HL-60/S4 treated with retinoic acid at 250 ng/mL for 4 days and 3 days (cell line): ENCODE data around the gene UBL7.

Source experiments
- in situ Hi-C: fragments of 300-500 bp; cut with MboI; formaldehyde crosslinking; loops from 2 replicates; pipeline ENCODE4 v1.7.0; 2022; ENCODE audit warnings: low sequenced_read_pairs

The UBL7 gene

DNA sequence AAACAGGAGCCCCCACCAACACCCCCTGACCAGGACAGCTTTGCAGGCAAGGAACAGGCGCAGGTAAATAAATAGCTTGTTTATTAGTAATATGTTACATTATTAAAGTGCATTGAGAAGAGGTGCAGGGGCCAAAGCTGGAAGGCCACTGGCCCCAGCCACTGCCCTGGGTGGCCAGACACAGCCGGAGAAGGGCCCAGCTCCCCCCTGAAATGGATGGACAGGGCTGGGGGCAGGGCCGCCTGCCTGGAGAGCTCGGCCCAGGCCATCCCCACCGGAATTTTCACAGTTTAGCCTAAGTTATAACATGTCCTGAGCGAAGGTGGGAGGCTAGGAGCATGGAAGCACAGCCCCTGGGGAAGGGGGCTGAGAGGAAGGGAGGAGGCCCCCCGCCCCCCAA is 51.7 kb downstream of the UBL7 start:
- in situ Hi-C loops = no loop called here

DNA sequence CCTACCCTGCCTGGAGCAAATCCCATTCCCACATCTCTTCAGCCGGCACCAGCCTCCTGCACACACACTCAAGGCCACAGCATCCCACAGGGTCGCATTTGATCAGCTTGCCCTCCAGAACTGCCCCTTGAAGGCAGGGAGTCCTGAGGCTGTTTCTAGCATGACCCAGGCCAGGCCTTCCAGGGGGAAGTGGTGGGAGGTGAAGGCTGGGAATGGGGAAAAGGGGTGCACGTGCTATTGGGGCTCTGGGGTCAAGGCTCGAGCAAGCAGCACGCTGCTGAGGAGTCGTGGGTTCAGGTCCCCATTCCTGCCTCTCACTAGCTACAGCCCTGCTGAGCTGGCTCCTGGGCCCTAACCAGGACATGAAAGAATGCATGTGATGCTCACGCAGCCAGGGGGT is 52.1 kb downstream of the UBL7 start:
- in situ Hi-C loops = no loop called here

DNA sequence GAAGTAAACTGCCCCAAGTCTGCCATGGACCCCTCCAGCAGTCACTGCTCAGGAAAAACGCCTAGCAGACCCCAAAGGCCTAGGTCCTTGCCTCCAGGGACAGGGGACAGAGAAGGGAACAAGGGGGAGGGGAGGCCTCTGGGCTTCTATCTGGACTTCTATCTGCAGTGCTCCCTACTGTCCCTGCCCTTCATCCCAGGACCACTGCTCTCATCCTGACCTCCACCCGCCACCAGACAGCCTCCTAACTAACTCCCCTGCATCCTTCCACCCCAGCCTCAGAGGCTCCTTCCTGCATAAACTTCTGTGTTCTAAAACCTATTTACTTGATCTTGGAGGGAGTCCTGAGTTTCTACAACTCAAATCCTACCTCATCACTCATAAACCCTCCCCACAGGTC is 52.6 kb downstream of the UBL7 start:
- in situ Hi-C loops = no loop called here

DNA sequence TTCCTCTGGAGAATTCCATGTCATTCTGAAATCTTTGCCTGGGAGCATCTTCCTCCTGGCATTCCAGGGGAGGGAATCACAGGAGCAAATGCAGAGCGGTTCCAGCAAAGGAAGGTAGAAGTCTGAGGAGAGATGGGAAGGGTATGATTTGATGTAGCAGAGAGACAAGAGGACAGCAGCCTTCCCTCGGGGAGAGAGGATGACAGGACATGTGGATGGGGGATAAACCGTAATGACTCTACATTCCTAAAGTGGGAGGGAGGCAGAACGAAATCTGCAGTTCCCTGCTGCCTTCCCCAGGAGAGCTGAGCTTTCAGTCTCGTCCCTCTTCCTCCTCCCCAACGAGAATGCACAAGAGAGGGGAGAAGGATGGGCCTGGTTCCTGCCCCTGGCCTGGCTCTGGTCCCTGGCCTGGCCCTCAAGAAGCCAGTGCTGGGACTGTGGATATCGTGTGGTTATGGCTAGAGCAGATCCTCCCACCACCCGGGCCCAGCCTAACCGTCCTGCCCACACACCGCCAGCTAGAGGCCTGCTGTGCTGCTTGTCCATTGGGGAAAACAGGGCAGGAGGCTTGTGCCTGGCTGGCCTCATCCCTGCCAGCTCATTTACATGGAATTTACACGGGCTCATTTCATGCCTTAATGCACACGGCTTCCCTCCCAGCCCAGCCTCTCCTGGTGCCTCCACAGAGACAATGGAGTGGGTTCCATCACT is 53.8 kb downstream of the UBL7 start:
- in situ Hi-C loops = no loop called here

DNA sequence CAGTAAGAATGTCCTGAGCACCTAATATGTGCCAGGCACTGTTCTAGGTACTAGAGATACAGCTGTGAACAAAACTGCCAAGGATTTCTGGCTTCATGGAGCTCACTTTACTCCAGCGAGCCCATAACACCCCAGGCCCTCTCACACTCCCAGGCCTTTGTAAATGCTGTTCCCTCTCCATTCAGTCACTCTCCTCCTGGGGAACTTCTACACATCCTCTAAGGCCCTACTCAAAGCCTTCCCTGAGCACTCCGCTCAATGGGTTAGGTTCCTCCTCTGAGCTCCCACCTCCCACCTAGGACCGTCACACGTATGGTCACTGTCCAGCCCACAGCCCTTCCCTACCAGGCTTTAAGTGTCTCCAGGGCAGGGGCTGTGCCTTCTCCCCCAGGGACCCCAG is 54.4 kb downstream of the UBL7 start:
- in situ Hi-C loops = no loop called here

DNA sequence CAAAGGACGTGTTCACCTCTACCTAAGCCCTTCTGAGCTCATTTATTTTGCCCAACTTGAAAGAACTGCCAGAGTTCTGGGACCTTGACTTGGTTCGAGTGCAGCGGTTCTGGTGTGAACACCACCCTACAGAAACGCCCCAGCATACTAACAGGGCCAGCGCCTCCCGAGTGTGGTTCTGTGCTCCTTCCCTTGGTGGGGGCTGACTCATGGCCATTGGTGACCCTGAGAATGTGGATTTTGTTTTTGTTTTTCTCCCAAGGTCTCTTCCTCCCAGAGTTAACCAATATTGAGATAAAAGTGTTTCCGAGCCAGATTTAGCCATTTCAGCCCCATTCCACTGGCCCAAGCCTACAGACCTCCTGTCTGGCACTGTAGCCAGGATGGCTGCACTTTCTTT is 55.1 kb downstream of the UBL7 start:
- in situ Hi-C loops = no loop called here

DNA sequence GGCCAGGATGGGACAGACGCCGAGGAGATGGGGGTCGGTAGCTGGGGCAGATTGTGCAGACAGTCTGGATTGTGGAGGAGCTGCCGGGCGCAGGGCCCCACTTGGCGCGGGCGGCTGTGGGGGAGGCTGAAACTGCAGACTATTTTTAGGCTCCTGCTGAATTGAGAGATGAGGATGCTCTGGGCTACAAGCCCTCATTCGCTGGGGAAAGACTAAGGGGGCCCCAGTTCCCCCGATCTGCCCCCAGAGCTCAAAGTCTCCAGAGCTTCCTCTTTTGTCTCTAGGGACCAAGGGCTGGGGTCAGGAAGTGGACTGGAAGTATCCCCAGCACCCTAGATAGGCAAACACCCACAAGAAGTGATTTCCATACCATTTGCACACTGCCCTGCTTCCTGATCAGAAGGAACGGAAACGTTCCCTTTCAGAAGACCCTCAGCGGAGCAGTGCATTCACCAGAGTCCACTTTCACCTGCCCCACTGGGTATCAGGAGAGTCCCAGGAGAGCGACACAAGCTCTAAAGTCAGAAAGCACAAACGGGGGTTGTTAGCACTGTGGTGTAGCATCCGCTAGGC is 56.9 kb downstream of the UBL7 start:
- in situ Hi-C loops = no loop called here

DNA sequence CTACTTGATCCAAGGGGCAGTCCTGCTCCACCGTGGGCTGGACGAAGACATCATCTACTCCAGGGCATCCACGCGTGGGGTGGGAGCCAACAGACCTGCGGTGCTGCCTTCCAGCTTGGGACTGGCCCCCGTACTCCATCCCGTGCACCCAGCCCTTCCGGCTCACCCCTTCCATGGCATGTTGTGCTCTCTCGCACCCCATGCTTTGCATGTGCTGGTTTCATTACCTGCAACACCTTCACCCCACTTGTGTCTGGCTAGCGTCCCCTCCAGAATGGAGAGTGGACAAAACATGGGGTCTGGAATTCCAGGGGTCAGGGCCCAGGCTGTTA is 57.4 kb downstream of the UBL7 start:
- in situ Hi-C loops = no loop called here

DNA sequence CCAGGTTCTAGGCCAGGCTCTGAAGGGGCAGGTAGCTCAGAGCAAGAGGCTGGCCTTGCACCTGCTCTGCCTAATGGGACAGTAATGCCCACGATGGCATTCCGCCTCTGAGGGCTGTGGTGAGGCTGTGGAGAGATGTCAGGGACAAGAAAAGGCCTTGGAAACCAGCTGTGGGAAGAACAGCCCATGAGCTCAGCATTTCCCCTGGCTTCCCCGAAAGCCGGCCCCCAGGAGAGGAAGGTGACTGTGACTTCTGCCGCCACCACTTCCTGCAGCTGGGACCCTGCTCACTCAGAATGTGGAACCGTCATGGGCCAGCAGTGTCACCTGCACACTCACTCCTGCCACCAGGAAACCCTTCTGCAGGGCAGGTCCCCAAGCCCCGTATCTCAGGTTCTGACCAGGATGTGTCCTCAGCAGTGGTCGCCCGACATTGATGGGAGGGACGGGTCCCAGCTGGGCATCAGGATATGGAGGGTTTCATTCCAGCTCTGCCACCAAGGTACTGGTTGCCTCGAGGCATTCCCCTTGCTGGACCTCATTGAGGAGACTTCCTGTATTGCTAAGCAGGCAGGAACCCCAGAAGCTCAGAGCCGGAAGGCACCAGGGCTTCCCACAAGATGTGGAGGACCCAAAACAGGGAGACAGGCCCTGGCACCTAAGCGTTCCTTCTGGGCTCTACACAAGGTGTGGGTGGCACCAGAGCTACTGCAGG is 57.9 kb downstream of the UBL7 start:
- in situ Hi-C loops = no loop called here

DNA sequence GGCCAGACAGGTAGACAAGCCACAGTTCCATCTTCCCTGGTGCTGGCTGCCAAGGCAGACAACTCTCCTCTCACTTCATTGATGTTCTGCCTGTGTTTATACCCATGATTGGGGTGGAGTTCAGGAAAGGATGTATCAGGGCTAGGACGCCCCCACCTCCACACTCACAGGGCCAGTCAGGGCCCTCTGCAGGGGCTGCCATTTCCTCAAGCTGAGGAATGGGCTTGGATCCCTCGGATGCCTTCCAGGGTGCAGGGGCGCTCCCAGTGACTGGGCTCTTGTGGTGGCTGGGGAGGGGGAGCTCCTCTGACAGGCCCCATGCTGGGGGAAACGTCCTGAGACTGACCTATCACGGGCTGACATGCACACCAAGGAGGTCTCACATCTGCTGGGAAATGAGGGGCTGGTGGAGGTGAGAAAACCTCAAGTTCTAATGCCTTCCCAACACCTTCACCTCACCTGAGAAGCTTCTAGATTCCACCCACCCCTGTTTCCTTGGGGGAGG is 58.6 kb downstream of the UBL7 start:
- in situ Hi-C loops = no loop called here

DNA sequence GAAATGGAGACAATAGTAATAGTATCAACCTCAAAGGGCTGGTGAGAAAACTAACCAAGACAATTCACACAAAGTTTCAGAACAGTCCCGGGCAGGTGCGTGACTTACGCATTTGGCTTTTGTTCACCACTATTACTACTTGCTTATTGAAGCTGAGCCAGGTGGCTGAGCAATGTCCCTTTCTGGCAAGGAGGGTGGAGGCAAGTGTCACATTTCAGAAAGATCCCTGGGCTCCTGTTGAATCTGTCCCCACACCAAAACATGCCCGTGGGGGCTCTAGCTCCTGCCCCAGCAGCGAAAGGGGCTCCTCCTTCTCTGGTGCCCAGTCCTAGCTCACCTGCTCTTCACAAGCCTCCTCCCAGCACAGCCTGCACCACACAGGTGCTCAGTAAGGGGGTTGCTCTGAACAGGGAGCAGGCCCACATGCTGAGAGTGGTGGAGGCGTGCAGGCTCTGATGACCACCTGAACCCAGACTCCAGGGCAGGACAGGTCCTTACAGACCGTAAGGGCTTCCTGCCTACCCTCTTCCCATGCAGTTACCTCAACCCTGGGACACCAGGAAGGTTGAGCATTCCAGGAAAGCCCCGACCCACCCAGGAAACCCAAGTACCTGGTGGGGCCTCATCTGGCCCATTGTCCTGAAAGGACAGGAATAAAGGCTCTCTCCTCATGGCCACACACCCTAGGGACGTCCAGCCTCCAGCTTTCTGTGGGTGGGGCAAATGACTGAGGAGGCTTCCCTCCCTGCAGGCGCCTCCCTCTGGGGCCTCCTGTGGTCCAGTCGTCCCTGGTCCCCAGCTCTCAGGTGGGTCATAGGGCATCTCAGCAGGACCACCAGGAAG is 59.8 kb downstream of the UBL7 start:
- in situ Hi-C loops = no loop called here

DNA sequence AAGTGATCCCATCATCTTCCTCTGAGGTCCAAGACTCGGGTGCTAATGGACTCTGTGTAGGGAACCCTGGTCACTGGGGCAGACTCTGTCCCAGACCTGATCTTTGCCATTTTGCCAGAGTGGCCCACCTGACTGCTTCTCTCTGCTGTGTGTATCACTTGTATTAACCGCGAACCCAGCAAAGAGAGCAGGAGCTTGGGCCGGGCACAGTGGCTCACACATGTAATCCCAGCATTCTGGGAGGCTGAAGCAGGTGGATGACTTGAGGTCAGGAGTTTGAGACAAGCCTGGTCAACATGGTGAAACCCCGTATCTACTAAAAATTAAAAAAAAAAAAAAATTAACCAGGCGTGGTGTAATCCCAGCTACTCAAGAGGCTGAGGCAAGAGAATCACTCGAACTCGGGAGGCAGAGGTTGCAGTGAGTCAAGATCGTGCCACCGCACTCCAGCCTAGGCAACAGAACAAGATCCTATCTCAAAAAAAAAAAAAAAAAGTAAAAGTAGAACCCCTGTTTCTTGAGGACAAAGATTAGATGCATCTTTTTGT is 60.6 kb downstream of the UBL7 start:
- in situ Hi-C loops = no loop called here

DNA sequence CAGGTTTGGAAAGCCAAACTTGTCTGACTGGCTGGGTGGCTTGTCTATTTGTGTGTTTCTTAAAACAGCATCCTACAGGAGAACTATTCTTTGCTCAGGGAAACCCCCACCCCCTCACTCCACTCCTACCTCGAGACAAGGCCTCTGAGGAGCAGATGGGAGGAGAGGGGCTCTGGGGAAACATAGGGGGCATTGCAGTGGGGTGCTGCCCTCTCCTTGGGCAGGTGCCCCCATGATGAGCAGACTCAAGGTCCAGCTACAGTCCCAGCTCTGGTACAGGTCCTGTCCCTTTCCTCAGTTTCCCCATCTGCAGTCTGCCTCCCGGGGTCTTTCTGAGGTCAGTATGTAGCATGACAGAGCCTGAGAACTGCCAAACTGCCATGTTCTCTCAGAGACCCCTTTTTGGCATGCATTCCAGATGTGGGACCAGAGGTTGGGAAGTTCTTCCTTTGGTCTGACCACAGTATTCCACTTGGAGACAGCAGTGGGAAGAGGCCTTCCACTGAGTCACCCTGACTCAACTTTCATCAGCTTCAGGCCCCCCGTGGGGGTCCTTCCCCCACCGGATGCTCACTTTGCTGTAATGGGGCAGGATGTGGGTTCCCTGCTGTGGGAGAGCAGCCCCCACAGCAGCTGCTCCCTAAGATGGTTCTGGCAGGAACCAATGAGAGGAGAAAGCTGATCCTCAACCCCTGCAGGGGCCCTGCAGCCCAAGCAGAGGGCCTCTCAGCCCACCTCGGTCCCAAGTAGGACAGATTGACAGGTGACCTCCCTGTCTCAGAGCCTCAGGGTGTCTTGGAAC is 61.2 kb downstream of the UBL7 start:
- in situ Hi-C loops = loop anchor here (25.0 kb wide), 1 partner anchor 363 kb away; no protein-coding TSS in a partner anchor

DNA sequence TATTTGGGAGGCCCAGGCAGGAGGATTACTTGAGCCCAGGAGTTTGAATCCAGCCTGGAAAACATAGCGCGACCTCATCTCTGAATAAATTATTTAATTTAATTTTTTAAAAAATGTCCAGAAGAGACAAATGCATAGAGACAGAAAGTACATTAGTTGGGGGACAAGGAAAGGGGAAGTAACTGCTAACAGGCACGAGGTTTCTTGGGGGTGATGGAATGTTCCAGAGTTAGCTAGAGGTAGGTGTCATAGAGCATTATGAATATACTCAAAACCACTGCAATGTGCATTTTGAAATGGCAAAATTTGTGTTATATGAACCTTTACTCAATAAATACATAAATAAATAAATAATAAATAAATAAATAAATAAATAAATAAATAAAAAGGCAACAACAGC is 61.9 kb downstream of the UBL7 start:
- in situ Hi-C loops = loop anchor here (25.0 kb wide), 1 partner anchor 363 kb away; no protein-coding TSS in a partner anchor

DNA sequence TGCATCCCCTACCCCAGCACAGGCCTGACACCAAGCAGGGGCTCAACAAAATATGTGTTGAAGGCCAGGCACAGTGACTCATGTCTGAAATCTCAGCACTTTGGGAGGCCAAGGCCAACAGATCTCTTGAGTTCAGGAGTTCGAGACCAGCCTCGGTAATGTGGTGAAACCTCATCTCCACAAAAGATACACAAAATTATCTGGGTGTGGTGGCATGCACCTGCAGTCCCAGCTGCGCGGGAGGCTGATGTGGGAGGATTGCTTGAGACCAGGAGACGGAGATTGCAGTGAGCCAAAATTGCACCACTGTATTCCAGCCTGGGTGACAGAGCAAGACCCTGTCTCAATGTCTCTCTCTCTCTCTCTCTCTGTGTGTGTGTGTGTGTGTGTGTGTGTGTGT is 62.8 kb downstream of the UBL7 start:
- in situ Hi-C loops = loop anchor here (25.0 kb wide), 1 partner anchor 364 kb away; no protein-coding TSS in a partner anchor

DNA sequence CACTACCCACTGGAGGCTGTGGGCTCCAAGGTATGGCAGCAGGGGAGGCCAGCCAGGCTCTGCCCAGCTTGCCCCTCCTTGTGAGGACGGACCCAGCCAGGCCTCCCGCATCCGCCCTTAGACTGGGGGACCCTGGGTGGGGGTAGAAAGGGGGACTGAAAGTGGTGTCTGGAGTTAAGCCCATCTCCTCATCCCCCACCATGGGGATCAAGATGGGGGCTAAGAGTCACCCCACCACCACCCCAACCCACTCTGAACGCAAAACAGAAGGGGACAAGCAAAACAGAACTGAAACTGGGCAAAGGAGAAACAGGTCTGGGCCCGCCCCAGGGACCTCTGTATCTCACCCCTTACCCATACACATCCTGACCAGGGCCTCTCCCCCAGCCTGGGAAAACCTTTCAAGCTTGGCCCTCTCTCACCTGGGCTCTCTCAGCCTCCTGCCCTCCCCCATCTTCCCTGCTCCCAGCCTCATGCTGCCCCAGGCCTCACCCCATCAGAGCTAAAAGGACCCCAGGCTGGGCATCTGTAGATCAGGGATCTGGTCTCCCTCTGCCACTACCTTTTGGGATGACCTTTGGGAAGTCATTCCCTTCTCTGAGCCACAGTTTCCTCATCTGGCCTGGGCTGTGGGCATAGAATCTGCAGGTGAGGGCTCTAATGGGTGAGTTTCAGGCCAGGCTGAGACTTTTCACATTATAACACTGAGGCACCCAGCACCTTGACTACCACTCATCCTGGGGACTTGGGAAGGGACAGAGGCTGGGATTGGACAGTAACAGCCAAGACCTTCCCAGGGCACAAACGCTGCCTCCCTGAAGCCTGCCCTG is 63.5 kb downstream of the UBL7 start:
- in situ Hi-C loops = loop anchor here (25.0 kb wide), 1 partner anchor 365 kb away; no protein-coding TSS in a partner anchor

DNA sequence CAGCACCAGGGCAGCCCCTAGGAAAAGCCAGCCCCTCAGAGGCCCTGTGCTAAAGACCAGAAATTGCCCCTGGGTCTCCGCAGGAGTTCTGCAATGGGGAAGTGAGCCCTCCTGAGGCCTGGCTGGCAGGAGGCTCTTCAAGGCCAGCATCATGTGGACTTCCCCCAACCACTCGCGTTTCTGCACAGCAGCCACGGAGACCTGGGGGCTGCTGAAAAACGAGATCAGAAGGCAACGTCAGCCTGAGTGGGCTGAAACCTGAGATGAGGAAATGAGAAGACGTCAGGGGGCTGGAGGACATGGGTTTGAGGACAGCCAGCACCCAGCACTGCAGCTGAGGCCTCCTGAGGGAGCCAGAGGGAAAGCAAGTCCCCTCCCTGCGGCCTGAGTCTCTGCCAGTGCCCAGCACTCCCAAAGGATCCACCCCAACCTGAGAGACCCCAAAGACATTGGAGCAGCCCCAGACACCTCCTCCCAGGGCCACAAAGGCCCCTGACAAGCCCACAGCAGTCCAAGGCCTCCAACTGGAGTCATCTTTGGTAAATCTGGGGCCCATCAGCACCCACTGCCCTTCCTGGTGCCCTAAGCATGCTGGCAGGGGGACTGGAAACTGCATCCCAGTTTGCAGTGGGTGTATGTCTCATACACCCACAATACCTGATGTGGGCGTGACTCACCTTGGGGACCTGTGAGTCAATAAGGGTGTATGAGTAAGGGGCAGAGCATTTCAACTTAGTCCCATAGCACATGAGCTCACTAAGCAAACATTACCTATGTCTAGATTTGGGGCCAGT is 64.3 kb downstream of the UBL7 start:
- in situ Hi-C loops = loop anchor here (25.0 kb wide), 1 partner anchor 366 kb away; no protein-coding TSS in a partner anchor

DNA sequence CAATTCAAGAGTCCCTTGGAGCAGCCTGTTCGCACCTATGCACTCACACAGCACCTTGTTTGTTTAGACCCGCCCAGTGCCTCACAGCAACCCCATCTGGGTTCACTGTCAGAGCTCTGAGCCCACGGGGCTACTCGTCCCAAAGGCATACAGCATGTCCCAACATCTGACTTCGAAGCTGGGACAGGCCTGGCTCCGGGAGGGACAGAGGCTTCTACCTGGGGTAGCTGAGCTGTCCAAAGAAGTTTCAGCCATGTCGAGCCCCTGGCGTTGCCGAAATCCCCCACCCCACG is 64.9 kb downstream of the UBL7 start:
- in situ Hi-C loops = loop anchor here (25.0 kb wide), 1 partner anchor 366 kb away; no protein-coding TSS in a partner anchor
